Measurements from ENCODE around the gene RFX3.

The RFX3 gene

DNA sequence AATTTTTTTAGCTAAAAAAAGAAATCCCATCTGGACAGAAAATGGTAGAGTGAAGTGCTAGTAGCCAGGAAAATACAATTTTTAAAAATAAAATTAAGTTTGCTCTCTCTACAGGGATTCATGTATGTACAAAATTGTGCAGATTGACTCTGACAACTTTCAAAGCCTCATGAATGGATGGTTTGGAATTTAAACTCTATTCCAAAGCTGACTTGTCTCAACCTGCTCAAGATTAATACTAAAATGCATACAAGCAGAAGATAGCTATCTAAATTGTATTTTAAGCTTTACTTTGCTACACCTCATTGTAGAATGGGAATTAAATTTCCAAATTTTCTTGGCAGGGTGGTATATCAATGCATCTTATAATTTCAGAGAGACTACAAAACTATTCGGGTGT, 257.6 kb downstream of the RFX3 start:
- Mint-ChIP-seq H3K27ac (no peak overlapping the region), H3K27me3 (ENCODE audit: low read depth) (no peaks in the 10 kb centered on the region), H3K9me3 (no peaks in the 10 kb centered on the region), H3K4me1 (ENCODE audit: low read depth) (peaks cover 1% of the 10 kb centered on the region), H3K36me3 (ENCODE audit: low read depth) (peaks cover 14% of the 10 kb centered on the region), H3K4me3 (no peak overlapping the region)
- DNase-seq (ENCODE audit: low spot score), result no peak

- no peaks in the 10 kb centered on the region for H3K27me3 Mint-ChIP-seq (ENCODE audit: low read depth)
- H3K9me3 Mint-ChIP-seq, result no peaks in the 10 kb centered on the region
- no peak for DNase-seq (ENCODE audit: low spot score)
- no peaks in the 10 kb centered on the region for H3K4me1 Mint-ChIP-seq (ENCODE audit: low read depth)
- H3K36me3 Mint-ChIP-seq (ENCODE audit: low read depth), result peaks cover 4% of the 10 kb centered on the region
- H3K27ac Mint-ChIP-seq, result no peak overlapping the region
- H3K4me3 Mint-ChIP-seq, result no peak overlapping the region
Observed at GRCh38 chr9:3263698-3264097, 262.1 kb downstream of the RFX3 start.

GRCh38 chr9:3262826-3263529, 262.8 kb downstream of the RFX3 start:
- Mint-ChIP-seq H3K4me1 (ENCODE audit: low read depth) (no peaks in the 10 kb centered on the region), H3K9me3 (no peaks in the 10 kb centered on the region), H3K27ac (no peak overlapping the region), H3K4me3 (no peak overlapping the region), H3K27me3 (ENCODE audit: low read depth) (no peaks in the 10 kb centered on the region), H3K36me3 (ENCODE audit: low read depth) (peaks cover 3% of the 10 kb centered on the region)
- DNase-seq (ENCODE audit: low spot score), result no peak

DNA sequence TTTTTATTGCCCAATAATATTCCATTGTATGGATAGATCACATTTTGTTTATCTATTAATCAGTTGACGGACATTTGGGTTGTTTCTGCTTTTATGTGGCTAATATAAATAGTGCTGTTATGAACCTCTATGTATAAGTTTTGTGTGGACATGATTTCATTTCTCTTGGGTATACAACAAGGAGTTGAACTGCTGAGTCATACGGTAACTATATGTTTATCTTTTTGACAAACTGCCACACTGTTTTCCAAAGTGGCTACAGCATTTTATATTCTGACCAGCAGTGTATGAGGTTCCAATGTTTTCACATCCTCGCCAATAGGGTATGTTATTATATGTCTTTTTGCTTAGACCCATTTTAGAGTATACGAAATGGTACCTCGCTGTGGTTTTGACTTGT, 264.3 kb downstream of the RFX3 start:
- no peaks in the 10 kb centered on the region for H3K9me3 Mint-ChIP-seq
- no peak overlapping the region for H3K4me3 Mint-ChIP-seq
- no peak overlapping the region for H3K27ac Mint-ChIP-seq
- no peaks in the 10 kb centered on the region for H3K27me3 Mint-ChIP-seq (ENCODE audit: low read depth)
- peaks cover 2% of the 10 kb centered on the region for H3K36me3 Mint-ChIP-seq (ENCODE audit: low read depth)
- no peak for DNase-seq (ENCODE audit: low spot score)
- H3K4me1 Mint-ChIP-seq (ENCODE audit: low read depth), result peaks cover 7% of the 10 kb centered on the region

DNA sequence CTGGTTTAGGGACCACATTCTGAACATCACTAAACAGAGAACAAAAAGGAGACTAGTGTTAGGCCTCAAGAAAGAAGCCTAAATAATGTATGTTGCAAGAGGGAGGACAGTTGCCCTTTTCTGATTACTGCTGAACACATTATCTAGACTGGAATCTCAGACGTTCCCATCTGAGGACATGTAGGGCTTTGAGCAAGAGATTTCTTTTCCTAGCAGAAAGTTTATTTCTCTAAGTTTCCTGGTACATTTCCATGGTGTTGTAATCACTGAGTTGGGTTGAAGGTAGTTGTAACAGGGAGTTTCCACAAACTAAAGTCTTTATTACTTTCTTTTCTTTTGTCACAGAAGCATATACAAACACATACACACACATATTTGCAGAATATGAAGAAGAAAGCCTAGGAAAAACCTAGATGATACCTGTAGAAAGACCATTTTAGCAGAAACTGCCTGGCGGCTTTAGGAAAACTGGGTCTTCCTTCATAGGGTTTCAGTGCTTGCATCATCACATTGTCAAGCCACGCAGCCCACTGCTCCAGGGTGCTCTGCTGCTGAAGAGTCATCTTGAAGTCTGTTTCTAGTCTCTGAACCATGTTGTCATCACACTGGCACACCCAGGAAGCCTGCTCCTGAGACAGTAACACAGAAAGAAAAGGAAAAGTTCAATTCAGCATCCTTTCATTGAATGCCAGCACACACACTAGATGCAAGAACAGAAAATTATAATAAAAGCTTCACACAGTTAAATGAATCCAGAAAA, 269.1 kb downstream of the RFX3 start:
- Mint-ChIP-seq H3K4me3 (no peak overlapping the region), H3K27ac (no peak overlapping the region), H3K27me3 (ENCODE audit: low read depth) (no peaks in the 10 kb centered on the region), H3K4me1 (ENCODE audit: low read depth) (peaks cover 7% of the 10 kb centered on the region), H3K36me3 (ENCODE audit: low read depth) (peaks cover 4% of the 10 kb centered on the region), H3K9me3 (no peaks in the 10 kb centered on the region)
- no peak for DNase-seq (ENCODE audit: low spot score)

- Mint-ChIP-seq H3K4me1 (ENCODE audit: low read depth) (no peaks in the 10 kb centered on the region), H3K9me3 (no peaks in the 10 kb centered on the region), H3K4me3 (no peak overlapping the region), H3K36me3 (ENCODE audit: low read depth) (peaks cover 2% of the 10 kb centered on the region), H3K27ac (no peak overlapping the region), H3K27me3 (ENCODE audit: low read depth) (no peaks in the 10 kb centered on the region)
- no peak for DNase-seq (ENCODE audit: low spot score)
Observed at GRCh38 chr9:3251309-3251708, 274.5 kb downstream of the RFX3 start.

DNA sequence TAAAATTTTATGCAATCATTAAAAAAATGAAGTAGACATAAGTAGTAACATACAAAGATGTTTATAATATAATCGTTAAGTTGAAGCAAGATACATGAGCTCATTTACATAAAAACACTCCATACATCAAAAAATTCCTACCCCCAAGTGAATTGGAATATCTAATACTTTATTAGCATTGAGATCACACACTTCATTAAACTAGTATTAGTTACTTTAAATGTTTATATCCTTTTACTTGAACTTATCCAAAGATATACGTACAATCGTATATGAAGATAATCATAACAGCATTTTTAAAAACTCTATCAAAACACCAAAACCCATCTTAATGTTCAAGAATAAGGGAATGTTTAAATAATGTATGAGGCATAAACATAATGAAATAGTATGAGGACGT, 275.1 kb downstream of the RFX3 start:
- Mint-ChIP-seq H3K36me3 (ENCODE audit: low read depth) (peaks cover 2% of the 10 kb centered on the region), H3K4me1 (ENCODE audit: low read depth) (no peaks in the 10 kb centered on the region)

GRCh38 chr9:3247211-3247610, 278.6 kb downstream of the RFX3 start:
- H3K4me3 Mint-ChIP-seq, result no peak overlapping the region
- H3K27ac Mint-ChIP-seq, result no peak overlapping the region
- no peak for DNase-seq (ENCODE audit: low spot score)
- peaks cover 4% of the 10 kb centered on the region for H3K4me1 Mint-ChIP-seq (ENCODE audit: low read depth)
- H3K9me3 Mint-ChIP-seq, result no peaks in the 10 kb centered on the region
- peaks cover 2% of the 10 kb centered on the region for H3K36me3 Mint-ChIP-seq (ENCODE audit: low read depth)
- no peaks in the 10 kb centered on the region for H3K27me3 Mint-ChIP-seq (ENCODE audit: low read depth)

More for the DNA sequence above, 275.1 kb downstream of the RFX3 start:
- Mint-ChIP-seq H3K27ac (no peak overlapping the region), H3K4me3 (no peak overlapping the region), H3K27me3 (ENCODE audit: low read depth) (no peaks in the 10 kb centered on the region), H3K9me3 (no peaks in the 10 kb centered on the region)
- DNase-seq (ENCODE audit: low spot score), result no peak

- no peak overlapping the region for H3K4me3 Mint-ChIP-seq
- no peaks in the 10 kb centered on the region for H3K9me3 Mint-ChIP-seq
- no peak for DNase-seq (ENCODE audit: low spot score)
- H3K27me3 Mint-ChIP-seq (ENCODE audit: low read depth), result no peaks in the 10 kb centered on the region
- H3K27ac Mint-ChIP-seq, result no peak overlapping the region
- H3K4me1 Mint-ChIP-seq (ENCODE audit: low read depth), result peaks cover 6% of the 10 kb centered on the region
- H3K36me3 Mint-ChIP-seq (ENCODE audit: low read depth), result peaks cover 2% of the 10 kb centered on the region
Observed at GRCh38 chr9:3246241-3246640, 279.6 kb downstream of the RFX3 start.

GRCh38 chr9:3244963-3245653, 280.7 kb downstream of the RFX3 start:
- peaks cover 2% of the 10 kb centered on the region for H3K36me3 Mint-ChIP-seq (ENCODE audit: low read depth)

DNA sequence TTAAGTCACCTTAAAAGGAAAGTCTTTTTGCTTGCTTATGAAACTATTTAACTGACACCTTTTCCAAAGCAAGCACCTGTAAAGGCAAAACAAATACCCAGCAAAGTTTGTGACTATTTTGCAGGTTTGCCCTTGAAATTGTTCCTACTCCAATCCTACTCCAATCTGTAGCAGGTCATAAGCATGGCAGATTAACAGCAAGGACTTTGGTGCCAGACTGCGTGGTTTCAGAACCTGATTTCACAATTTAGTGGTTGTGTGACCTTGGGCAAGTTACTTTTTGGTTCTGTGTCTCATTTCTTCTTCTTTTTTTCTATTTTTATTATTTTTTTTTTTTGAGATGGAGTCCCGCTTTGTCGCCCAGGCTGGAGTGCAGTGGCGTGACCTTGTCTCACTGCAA, 282.1 kb downstream of the RFX3 start:
- Mint-ChIP-seq H3K27me3 (ENCODE audit: low read depth) (no peaks in the 10 kb centered on the region), H3K36me3 (ENCODE audit: low read depth) (peaks cover 2% of the 10 kb centered on the region), H3K9me3 (no peaks in the 10 kb centered on the region), H3K27ac (no peak overlapping the region), H3K4me1 (ENCODE audit: low read depth) (peaks cover 6% of the 10 kb centered on the region), H3K4me3 (no peak overlapping the region)
- no peak for DNase-seq (ENCODE audit: low spot score)

More at GRCh38 chr9:3244963-3245653, 280.7 kb downstream of the RFX3 start:
- Mint-ChIP-seq H3K4me1 (ENCODE audit: low read depth) (peaks cover 6% of the 10 kb centered on the region), H3K4me3 (no peak overlapping the region), H3K27ac (no peak overlapping the region), H3K27me3 (ENCODE audit: low read depth) (no peaks in the 10 kb centered on the region), H3K9me3 (no peaks in the 10 kb centered on the region)
- no peak for DNase-seq (ENCODE audit: low spot score)

- H3K27ac Mint-ChIP-seq, result no peak overlapping the region
- no peak for DNase-seq (ENCODE audit: low spot score)
- no peaks in the 10 kb centered on the region for H3K27me3 Mint-ChIP-seq (ENCODE audit: low read depth)
- peaks cover 6% of the 10 kb centered on the region for H3K4me1 Mint-ChIP-seq (ENCODE audit: low read depth)
- H3K9me3 Mint-ChIP-seq, result no peaks in the 10 kb centered on the region
- H3K4me3 Mint-ChIP-seq, result no peak overlapping the region
- no peaks in the 10 kb centered on the region for H3K36me3 Mint-ChIP-seq (ENCODE audit: low read depth)
Observed at GRCh38 chr9:3241290-3241689, 284.5 kb downstream of the RFX3 start.

DNA sequence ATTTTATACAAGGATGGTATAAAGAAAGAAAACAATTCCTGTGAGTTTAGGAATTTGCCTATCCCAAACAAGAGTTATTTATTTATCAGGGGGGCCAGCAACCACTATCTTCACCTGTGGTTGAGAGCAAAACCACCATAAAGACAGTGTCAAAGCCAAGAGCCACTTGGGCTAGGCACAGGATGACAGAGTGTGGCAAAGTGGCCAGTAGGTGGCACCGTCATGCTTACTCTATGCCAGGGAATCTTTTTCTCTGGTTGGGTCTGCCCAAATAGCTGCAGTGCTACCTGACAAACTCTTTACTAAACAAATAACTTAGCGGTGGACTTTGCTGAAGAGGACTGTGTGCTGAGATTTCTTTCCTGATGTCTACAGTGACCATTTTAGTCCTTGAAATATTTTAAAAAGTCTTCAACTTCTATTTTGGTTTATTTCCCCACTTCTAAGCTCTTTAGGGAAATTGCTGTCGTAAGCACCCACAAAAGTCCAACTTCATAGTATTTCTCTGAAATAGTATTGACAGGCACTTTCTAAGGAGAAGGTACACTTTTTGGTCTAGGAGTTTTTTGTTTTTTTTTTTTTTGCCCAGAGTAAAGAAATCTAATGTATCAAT, 285.0 kb downstream of the RFX3 start:
- Mint-ChIP-seq H3K4me3 (no peak overlapping the region), H3K9me3 (no peaks in the 10 kb centered on the region), H3K27ac (no peak overlapping the region), H3K4me1 (ENCODE audit: low read depth) (peaks cover 6% of the 10 kb centered on the region), H3K36me3 (ENCODE audit: low read depth) (no peaks in the 10 kb centered on the region), H3K27me3 (ENCODE audit: low read depth) (no peaks in the 10 kb centered on the region)
- DNase-seq (ENCODE audit: low spot score), result peak; percentile 48

DNA sequence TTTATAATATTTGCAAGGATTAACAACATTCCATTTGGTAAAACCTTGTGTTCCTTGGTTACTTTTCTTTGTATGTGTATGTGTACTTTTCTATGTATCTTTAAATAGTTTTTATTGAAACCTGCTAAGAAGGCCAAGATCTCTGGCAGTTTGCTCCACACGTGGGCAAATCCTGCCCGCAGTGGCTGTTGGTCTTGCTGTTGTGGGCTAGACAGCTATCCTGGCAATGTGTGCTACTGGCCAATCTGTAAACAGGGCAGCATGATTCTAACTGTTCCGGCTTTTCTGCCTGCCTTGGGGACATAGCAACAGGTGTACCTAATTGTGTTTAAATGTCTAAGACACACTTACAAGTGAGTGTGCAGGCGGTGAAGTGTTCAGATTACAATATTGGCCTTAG, 286.6 kb downstream of the RFX3 start:
- no peak overlapping the region for H3K4me3 Mint-ChIP-seq
- no peaks in the 10 kb centered on the region for H3K27me3 Mint-ChIP-seq (ENCODE audit: low read depth)
- H3K27ac Mint-ChIP-seq, result no peak overlapping the region
- H3K4me1 Mint-ChIP-seq (ENCODE audit: low read depth), result peaks cover 2% of the 10 kb centered on the region
- no peaks in the 10 kb centered on the region for H3K9me3 Mint-ChIP-seq
- no peak for DNase-seq (ENCODE audit: low spot score)
- no peaks in the 10 kb centered on the region for H3K36me3 Mint-ChIP-seq (ENCODE audit: low read depth)

Data from T-helper 2 cell treated with Interferon-gamma antibody and Interleukin-4, amounts not matched to agents 5 μg/mL and 100 μg/mL, for 36 hours (primary cell).